Fibroblast of pulmonary artery (primary cell): ENCODE data around the gene CABP4.
A peak's percentile ranks its signal among the peaks of the same experiment; 100 is the strongest.

Source experiments
- DNase-seq: peaks from one replicate; pipeline ENCODE4 v3.0.0-alpha.2; 2010; ENCODE audit warnings: low read depth
- H3K4me3 ChIP-seq: replicated peaks from 2 replicates; pipeline ENCODE4 v1.5.1; 2011; ENCODE audit warnings: low read depth, mild to moderate bottlenecking, control low read depth, low read length, moderate library complexity
- TF ChIP-seq, protein P1 (sequence below): IDR thresholded peaks from 2 replicates; pipeline ENCODE4 v1.5.1; 2011; ENCODE audit warnings: mild to moderate bottlenecking, control low read depth, low read length, inconsistent platforms; ENCODE audit errors: missing control alignments

The CABP4 gene

GRCh38 chr11:67437082-67437808, 17.9 kb upstream of the CABP4 start, which contains the start of gene PTPRCAP:
TSS of gene PTPRCAP (minus strand) at chr11:67437682. CDS start at chr11:67437619, 63 bp downstream.
- TF ChIP-seq, protein P1, sequence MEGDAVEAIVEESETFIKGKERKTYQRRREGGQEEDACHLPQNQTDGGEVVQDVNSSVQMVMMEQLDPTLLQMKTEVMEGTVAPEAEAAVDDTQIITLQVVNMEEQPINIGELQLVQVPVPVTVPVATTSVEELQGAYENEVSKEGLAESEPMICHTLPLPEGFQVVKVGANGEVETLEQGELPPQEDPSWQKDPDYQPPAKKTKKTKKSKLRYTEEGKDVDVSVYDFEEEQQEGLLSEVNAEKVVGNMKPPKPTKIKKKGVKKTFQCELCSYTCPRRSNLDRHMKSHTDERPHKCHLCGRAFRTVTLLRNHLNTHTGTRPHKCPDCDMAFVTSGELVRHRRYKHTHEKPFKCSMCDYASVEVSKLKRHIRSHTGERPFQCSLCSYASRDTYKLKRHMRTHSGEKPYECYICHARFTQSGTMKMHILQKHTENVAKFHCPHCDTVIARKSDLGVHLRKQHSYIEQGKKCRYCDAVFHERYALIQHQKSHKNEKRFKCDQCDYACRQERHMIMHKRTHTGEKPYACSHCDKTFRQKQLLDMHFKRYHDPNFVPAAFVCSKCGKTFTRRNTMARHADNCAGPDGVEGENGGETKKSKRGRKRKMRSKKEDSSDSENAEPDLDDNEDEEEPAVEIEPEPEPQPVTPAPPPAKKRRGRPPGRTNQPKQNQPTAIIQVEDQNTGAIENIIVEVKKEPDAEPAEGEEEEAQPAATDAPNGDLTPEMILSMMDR, result no peak
- no peak for DNase-seq
- no peak within 1 kb of the TSS for H3K4me3 ChIP-seq

GRCh38 chr11:67437809-67438157, 17.4 kb upstream of the CABP4 start:
- DNase-seq, result no peak
- TF ChIP-seq, protein P1, result no peak
- H3K4me3 ChIP-seq, result no peak overlapping the region

DNA sequence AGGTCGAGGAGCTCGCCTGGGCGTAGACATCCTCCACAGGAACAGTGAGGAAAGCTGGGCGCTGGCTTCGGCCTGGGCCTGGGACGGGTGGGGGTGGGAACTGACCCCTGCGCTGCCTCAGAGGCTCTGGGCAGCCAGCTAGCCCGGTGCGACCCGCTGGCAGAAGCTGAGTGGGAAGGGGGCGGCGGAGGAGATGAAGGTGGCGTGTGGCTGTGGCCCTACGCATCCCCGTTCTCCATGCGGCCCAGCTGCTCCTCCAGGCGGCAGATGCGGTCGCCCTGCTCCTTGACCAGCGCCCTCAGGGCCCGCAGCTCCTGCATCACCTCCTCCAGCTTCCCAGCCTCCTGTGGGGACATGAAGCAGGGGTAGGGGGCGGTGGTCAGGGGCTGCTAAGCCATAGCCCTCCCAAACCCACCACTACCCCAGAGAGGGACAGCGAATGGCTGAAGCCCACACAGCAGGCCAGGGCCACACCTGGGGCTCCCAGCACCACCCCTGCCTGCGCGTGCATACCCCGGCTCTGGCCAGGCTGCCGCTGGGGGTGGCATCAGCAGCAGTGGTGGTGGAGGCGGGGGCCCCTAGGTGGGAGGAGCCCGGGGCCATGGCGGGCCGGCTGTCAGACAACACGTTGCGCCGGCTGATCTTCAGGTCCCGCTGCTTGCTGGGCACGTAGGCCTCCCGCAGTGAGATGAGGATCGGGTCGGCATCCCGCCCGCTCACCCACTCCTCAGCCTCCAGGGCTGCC, 16.8 kb upstream of the CABP4 start:
- TF ChIP-seq, protein P1, result no peak
- H3K4me3 ChIP-seq, result no peak overlapping the region
- DNase-seq, result no peak

DNA sequence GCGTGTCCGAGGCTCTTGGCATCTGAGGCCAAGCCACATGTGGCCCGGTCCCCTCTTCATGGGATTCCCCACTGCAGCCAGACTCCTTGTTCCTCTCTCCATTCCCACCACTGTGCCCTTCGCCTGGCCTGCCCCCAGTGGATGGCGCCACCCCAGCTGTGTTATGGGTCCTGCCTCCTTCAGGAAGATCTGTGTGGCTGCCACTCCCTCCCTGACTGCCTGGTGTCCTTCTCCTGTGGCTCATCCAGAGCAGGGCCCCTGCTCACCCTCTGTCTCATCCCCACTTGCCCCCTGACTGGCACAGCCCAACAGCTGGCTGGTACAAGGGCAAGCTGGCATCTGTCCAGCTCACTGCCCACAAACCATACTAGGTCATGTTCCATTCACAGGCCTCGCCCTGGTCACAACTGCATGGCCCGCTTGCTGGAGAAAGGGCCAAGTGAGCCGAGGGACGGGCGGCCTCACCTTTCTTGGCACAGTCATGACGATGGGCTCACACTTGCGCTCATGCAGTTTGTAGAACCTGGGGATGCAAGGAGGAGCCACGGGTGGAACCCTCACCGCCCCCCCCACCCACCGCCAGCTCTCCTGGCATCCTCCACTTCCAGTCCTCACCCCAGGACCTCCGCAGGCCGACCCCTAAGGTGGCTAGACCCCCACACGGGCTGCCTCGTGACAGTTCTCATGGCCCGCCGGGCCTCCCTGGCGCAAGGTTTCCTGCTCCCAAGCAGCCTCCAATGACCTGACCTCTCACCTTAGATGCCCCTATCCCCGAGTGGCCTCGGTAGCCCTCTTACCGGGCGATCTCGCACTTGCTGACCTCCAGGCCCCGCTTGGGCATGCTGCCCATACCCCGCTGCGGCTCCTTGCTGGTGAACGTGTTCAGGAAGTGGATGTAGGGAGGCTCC, 15.6 kb upstream of the CABP4 start:
- TF ChIP-seq, protein P1, result peak; percentile 13
- no peak for DNase-seq
- no peak overlapping the region for H3K4me3 ChIP-seq

DNA sequence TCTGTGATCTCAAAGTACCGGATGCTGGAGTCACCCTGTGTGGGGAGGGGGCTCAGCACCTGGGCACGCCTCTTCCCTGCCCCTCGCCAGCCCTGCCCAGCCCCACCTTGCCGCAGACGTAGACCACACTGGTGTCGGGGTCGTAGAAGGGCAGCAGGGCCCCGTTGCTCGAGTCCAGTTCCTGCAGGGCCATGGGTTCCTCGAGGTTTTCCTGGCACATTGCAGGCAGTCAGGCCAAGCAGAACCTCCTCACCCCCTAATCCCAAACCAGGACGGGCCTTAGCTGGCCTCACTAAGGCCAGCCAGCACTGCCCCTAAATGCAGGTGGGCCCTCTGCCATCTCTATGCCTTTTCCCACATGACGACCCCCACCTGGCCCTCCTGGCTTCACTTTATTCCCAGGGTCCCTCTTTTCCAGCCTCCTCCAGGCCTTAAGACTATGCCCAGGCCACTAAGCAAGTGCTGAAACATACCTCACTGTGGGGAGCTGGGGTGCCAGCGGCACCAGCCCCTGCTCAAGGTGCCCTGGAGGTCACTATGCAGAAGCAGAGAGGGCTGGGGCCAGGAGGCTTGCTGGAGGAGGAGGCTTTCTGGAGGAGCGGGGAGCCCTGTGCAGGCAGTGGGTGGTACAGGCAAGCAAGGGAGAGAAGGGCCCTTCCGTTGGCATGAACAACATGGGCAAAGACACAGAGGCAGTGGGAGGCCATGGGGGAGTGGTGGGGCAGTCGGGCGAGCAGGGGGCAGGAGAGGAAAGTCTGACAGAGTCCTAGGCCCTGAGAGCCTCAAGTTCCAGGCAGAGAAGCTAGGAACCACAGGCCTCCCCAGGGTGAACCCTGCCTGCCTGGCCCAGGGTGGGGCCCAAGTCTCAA, 14.7 kb upstream of the CABP4 start:
- no peak overlapping the region for H3K4me3 ChIP-seq
- TF ChIP-seq, protein P1, result no peak
- DNase-seq, result no peak

GRCh38 chr11:67441098-67441563, 14.0 kb upstream of the CABP4 start:
- no peak overlapping the region for H3K4me3 ChIP-seq
- DNase-seq, result no peak
- TF ChIP-seq, protein P1, result no peak
